Measurements from ENCODE around the gene SECTM1.

The SECTM1 gene

GRCh38 chr17:82277851-82278250, 55.7 kb downstream of the SECTM1 start:
- peak in 1 of 14 donors; percentile 21 for DNase-seq

- no peak for DNase-seq
Observed at GRCh38 chr17:82276938-82277337, 56.6 kb downstream of the SECTM1 start.

DNA sequence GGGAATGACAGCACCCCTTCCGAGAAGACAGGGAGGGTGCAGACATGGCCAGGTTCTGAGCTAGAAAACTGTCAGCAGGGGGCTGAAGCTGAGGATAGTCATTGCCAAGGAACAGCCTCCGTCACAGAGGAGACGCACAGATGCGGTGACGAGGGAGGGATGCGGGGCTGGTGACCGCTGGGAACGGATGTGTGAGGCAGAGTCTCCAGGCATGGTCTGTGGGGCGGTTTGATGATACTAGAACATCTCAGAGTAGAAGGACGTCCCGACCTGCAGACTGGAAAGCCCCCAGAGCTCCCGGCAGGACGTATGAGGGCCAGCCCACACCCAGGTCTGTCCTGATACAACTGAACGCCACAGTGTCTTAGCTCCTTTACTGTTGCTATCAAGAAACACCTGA, 58.2 kb downstream of the SECTM1 start:
- DNase-seq: no peak

DNA sequence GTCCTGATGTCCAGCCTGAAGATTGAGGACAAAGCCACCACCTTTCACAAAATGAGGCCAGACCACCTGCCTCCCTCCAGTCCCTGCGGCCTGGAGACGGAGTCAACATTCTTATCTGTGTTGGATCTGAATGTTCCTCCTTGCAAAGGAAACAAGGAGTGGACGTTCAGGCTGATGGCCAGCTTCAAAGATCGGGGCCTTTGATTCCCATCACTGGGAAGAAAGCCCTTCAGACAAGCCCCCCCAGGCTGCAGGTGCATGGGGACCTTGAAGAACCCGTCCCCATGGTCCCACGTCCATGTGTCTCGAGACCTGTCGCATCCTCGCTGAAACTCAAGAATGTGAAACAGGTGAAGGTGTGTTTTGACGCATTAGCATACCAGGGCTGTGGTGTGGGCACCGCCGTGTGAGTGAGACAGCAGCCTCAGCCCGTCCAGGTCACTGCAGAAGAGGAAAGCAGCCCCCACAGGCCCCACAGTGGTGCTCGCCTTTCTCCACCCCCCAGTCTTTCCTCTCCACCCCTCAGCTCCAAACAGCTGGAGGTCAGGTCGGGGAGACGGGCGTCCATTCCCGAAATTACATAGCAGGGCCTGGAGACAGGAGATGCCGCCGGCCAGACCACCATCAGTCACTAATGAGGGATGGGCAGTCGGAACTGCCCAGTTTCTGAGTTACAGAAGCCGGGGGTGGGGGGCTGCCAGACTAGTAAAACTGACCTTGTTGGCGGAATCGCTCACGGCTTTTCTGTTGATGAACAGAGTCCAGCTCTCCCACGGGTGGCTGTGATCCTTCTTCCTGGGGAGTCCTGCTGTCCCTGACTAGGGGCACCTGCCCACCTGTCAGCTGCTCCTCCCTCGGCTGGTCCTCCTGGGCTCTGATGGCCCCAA, 59.2 kb downstream of the SECTM1 start:
- DNase-seq: peak in 1 of 14 donors; percentile 56

DNA sequence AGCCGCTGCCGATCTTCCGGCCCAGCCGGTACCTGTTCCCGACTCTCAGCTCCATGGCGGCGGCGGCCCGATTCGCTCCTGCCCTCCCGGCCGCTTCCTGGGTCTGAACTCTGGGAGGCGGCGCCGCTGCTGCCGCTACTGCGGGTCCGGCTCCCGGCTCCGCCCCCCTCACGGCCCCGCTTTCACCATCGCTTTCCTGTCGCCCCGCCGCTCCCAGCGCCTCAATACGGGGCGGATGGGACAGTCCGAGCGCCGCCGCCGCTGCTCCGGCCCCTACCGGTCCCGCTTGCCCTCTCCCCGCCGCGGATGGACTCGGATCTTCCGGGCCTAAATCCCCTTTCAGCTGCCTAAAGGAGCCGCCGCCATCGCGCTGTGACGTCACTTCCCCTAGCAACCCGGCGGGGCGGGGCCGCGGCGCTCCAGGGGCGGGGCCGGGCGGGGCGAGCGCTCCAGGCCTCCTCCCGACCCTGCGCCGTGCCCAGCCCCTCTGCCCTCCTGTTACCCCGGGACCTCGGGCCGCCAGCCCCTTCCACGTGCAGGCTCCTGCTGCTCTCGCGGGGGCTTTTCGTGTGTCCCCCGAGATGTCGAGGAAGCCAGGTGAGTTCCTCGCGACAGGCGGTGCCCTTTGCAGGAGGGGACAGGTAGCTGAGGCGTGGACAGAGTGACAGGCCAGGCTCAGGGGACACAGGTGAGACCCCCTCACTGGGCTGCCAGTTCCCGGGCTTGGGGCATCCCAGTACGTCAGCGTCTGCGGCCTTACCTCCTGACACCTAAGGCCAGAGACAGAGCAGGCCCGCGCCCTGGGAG, 60.0 kb downstream of the SECTM1 start, which contains the start of gene CSNK1D:
Gene CSNK1D, minus strand, starts transcription at position 374 of the 807 bp plus-strand sequence. Its CDS starts 319 bp downstream, at position 55.
- DNase-seq: peak; percentile 62 to 90 (median 80)

GRCh38 chr17:82272495-82273326, 60.9 kb downstream of the SECTM1 start:
- DNase-seq: peak in 5 of 14 donors; percentile 35 to 73 (median 66)

GRCh38 chr17:82271401-82271800, 62.2 kb downstream of the SECTM1 start:
- DNase-seq: no peak
